Inferior parietal cortex (tissue), 1 donor: ENCODE measurements around the gene SPATS2.
"Not testable (repeated sequence)": the region's sequence is repeated elsewhere in the genome, so short reads cannot be mapped to it uniquely, and the experiment has no call there.

Source experiments
- DNase-seq: peaks from one replicate; pipeline ENCODE4 v3.0.0-alpha.2; 2016; ENCODE audit errors: extremely low spot score

Gene SPATS2

DNA sequence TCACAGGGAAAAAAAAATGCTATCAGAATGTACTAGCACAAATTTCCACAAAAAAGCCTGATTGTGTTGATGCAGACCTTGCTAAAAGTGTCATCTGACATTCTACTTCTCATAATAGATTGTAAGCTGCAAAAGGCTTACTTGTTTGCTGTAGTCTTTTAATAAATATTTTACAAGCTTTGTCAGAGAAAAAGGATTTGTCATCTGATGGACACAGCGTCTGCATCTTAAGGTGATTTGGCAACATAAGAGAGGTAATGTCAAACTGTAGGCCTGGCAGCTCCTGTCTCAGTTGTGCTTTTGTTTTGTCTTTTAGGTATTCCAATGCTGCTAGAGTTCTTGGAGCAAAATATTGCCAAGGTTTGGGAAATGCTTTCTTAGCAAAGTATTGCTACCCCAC lies 145.3 kb downstream of the SPATS2 start:
- no peak for DNase-seq

DNA sequence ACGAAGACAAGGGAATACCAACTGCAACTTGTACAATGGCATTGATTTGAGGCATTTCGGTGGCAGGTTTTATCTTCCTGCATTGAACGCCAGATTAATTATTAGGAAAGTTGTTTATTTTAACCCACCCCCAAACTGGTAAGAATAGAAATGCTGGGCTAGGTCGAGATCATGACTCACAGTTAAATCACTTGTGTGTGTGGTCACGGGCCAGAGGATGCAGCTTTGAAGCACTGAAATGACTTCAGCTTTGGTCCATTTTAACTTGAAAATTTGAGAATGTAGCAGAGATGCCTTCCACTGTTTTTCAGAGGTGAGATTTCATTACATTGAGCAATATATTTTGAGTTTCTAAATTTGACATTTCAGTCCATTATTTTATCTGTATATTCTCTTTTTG lies 148.0 kb downstream of the SPATS2 start:
- DNase-seq = no peak

DNA sequence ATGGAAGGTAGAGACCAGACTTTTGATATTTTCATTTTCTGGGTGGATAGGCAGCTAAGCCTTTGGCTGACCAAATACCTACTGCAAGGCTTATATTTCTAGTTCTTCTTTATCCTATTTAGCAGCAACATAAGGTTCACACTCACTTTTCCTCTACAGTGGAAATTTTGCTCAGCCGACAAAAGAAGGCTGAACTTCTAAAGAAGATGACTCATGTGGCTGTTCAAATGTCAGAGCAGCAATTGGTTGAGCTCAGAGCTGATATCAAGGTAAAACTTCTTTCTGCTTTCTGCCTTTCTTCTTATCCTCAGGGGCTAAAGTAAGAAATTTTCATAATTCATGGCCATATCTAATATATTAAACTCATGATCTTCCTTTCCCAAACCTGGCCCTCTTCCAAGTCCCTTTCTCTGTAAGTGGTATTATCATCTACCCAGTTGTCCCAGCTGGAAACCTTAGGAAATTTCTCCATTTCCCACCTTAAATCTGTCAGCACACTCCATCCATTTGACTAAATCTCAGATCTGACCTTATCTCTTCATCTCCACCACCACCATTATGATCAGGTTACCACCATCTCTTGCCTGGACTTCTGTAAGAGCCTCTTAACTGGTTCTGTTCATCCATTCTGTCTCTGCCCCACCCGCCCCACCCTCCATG lies 151.8 kb downstream of the SPATS2 start:
- DNase-seq = no peak

DNA sequence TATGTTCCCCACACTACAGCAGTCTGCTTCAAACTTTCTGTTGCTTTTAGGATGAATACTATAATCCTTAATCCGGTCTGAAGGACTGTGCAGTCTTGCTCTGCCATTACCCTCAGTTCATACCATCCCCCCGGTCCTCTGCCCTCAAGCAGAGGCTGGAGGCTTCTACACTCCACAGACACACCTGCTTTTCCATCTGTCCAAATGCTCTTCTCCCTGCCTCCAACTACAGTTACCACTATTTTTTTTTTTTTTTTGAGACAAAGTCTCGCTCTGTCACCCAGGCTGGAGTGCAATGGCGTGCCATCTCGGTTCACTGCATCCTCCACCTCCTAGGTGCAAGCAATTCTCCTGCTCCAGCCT lies 152.3 kb downstream of the SPATS2 start:
- no peak for DNase-seq

DNA sequence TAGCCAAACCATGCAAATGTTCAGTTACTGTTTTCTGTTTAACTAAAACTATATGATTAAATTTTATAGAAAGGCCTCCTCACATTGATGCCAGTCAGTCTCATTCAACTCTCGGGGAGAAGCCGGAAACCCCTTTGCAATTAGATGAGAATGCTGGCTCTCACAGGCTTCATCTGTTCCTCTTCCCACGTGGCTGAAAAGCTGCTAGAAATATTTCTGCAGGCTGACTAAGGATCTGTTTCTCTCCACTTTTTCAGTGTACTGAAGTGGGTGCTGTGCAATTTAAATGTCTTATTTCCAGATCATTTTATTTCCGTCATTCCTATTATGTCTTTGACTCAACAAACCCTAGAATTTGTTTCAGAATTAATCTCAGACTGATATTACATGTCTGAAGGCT lies 154.1 kb downstream of the SPATS2 start:
- no peak for DNase-seq

DNA sequence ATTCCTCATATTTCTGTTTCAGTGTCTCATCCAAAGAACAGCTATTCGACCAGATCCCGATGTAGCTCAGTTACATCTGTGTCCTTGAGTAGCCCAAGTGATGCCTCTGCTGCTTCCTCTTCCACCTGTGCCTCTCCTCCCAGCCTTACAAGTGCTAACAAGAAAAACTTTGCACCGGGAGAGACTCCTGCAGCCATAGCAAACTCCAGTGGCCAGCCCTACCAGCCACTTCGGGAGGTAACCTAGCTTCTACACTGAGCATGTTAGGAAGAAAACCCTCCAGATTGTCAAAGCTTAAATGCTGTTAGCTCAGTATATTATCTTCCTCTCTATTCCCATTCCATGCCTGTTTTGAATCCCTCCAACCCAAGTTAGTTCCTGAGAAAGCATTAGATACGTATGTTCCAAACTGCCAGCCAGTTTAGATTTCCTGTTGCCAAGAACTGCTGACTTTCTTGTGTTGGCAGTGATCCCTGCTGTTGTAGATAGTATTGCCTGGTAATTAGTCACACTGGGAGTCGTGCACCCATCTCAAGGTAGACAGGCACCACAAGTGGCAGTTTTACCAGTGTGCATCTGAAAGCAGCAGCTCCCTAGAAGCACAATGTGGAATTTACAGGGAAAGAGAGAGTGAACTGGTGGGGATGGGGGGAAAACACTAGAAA lies 157.5 kb downstream of the SPATS2 start:
- no peak for DNase-seq

DNA sequence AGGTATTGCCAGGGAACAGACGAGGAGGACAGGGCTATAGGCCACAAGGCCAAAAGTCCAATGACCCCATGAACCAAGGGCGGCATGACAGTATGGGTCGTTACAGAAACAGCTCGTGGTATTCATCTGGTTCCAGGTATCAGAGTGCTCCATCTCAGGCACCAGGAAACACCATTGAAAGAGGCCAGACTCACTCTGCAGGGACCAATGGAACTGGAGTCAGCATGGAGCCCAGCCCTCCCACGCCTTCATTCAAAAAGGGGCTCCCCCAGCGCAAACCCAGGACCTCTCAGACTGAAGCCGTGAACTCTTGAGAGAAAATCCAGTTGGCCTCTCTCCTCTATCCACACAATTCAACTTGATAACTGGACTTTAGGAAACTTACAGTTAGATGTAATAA lies 158.7 kb downstream of the SPATS2 start:
- DNase-seq = no peak

DNA sequence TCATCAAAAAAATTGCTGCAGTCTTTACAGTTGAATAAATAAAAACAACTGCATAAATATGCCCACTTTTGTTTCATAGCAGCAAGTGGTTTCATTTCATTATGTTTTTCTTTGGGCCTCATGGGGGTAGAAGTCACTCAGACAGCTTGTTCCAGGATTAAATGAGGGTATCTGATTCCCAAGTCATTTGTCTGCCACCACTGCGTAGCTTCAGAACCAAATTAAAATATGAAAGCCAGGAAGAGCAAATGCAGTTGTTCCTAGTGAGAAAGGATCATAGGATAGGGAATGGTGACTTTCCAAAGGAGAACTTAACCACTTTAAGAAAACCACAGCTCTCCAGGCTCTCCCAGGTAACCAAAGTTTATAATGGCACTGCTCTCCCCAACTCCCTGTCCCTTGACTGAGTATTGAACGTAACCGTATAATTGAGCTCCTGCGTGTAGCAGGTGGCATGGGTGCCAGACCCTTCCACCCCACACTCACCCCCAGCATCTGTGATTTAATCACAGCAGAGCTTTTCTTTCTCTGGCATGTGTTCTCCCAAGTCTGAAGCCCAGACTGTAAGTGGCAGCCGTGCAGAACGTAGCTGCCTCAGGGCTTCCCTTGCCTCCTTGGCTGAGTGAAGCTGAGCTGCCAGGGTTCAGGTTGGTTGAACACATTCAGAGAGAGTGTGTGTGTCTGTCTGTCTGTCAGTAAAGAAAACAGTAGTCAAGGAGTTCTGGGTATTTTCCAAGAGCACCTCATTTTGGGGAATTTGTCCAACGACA lies 160.3 kb downstream of the SPATS2 start:
- no peak for DNase-seq

DNA sequence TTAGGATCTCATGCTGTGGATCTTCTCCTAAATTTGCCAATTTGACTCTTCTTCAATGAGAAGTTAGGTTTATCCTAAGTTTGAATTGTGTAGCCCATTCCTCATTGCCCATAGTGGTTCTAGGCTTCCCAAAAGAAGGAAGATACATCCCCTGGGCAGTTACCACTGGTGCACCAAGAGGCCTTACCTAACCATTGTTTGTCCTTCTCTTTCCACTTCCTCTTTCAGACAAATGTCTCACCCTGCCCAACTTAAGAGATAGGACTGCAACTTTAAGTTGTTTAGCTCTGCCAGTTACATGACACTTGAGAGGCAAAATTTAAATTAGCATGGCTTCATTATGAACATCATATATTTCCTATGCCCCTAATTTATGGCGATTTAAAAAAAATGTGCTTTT lies 162.2 kb downstream of the SPATS2 start:
- no peak for DNase-seq

DNA sequence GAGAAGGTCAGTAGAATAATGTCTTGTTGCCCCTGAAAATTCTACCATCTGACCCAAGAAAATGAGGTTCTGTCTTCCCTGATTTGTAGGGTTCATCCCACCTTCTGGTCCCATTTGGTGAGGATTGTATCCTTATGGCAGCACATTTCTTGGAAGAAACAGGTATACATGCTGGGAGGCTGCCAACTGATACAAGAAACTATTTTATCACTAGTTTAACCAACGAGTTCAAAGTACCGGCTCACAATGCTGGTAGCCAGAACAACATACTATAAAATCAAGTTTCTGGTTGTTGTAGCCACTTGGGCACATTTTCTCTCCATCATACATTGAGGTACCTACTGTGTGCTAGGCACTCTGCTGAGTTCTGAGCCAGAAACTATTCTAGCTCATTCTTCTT lies 164.5 kb downstream of the SPATS2 start:
- no peak for DNase-seq

DNA sequence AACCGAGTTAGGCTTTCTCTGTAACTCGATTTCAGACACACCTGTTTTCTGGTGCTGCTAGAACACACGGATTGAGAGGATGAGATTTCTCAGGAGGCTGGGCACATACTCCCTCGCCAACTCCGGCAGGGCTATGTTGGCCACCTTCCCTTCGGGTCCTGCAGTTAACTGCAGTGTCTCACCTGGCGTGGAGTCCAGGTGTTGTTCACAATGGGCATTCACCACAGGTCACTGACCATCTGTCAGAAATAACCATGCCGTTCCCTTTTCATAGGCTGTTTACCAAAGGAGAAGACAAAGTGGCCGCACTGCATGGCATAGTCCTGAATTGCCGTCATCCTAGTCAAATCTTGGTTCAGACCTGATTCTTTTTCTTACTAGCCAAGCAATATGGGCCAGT lies 166.1 kb downstream of the SPATS2 start:
- DNase-seq = no peak

DNA sequence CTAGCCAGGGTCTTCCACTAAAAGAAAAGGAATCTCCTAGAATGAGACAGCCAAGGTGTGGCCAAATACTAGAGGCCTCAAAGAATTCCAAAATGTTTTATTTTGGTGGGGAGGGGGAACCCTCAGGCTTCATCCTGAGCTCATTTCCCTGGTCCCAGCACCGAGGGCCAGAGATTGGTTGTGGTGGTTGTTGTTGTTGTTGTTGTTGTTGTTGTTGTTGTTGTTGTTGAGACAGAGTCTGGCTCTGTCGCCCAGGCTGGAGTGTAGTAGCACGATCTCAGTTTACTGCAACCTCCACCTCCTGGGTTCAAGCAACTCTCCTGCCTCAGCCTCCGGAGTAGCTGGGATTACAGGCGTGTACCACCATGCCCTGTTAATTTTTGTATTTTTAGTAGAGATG lies 166.9 kb downstream of the SPATS2 start:
- not testable (repeated sequence) for DNase-seq

DNA sequence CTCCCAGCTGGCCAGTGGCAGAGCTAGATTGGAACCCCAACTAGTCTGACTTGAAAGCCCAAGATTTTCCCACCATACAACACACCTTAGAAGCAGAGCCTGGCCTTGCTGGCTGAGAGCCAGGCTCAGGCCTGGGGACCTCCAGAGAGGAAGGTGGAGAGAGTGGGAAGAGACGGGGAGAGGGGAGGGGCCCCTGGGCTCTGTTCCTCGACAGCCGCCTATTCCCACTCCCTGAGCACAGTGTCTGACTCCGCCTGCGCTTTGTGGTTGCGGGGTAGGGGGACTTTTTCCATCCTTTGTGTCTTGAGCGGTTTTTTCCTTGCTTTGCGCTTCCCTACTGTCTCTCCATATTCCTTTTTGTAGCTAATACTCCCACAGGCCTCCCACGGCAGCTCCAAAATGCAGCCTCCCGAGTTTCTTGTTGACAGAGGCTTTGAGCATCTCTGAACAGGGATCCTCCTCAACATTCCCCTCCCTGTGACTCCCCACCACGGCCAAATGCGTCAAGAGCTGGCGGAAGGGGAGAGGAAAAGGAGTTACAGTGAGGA lies 167.5 kb downstream of the SPATS2 start:
- no peak for DNase-seq

DNA sequence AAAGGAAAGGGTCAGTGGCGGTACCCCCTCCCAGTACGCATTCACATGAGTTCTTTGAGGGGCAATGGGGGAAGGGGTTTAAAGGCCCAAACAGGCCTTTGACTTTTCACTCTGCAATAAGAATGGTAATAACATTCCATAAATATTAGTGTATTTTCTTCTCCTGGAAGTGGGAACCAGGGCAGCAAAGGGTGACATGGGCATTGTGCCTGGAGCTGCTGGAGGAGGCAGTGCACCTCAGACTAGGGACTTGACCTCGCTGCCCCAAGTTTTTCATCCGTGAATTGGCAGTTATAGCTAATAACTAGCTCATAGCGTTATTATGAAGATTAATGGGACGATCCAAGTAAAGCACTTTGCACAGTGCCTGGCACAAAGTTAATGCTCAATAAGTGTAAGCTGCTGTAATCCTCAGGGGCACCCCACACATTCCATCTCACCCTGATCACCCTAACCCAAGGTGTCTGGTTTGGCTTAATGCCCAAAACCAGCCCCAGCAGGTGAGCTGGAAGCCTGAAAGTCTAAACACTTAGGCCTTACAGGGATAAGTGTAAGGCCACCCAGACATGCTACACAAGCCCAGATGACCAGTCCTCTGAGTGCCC lies 168.8 kb downstream of the SPATS2 start:
- DNase-seq = no peak

DNA sequence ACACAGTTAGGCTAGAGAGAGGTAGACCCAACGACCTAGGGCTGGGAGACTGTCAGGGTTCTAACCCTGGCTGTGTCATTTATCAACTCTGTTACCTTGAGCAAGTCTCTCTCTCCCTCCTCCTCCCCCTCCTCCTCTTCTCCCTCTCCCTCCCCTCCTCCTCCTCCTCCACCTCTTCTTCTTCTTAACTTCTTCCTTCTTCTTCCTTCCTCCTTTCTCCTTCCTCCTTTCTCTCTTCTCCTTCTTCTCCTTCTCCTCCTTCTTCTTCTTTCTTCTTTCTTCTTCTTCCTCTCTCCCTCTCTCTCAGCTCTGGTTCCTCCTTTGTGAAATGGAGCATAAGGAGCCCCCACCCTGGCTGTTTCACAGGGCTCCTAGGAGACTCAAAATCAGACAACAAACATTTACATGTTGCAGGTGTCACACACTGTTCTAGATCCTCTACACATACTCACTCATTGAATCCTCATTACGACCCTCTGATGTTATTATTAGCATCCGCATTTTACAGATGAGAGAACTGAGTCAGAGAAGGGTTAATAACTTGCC lies 169.3 kb downstream of the SPATS2 start:
- DNase-seq = no peak

DNA sequence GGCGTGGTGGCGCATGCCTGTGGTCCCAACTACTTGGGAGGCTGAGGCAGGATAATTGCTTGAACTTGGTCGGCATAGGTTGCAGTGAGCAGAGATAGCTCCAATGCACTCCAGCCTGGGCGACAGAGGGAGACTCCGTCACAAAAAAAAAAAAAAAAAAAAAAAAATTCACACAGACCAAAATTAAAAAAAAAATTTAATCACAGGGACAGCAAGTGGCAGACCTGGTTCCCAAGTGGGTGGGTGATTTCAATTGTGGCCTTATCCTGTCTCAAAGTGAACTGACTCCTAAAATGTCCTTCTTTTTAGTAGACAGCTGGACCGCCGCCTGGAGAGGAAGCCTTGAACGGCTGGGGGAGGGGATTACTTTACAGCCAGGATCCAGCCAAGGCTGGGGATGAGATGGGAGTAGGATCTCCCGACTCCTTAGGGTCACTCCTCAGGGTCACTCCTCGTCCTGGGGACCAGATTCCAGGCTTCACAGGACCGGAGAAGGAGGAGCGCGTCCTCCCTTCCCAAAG lies 170.0 kb downstream of the SPATS2 start:
- no peak for DNase-seq

DNA sequence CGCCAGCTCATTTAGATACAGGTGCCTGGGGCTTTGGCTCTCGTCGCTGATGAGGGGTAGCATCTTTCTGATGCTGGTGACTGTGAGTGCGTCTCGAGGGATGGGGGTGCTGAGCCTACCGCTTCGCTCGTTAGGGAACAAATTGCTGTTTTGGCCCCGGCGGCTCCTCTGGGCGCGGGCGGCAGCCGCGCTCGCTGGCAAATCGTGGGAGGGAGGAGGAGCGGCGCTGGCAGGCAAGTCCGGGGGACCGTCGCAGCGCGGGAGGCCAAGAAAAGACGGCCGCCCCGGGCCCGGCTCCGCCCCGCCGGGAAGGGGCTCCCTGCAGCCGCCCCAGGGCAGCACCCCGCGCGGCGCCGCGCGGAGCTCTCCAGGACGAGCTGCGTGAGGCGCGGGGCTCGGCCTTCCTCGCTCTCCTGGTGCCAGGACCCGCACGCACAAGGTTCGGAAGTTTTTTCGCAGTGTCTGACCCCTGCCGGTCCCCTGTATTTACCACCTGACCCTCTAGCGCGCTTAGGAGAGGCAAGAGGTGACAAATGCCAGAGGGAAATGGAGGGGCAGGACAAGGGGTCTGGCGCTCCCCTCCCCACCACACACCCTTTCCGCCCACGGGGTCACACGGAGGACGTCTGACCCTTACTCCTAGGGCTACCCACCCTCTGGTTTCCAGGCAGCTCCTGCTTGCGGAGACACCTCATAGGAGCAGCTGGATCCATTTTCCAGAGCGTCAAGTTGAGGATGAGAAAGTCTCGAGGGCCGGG lies 170.7 kb downstream of the SPATS2 start:
- DNase-seq = no peak

DNA sequence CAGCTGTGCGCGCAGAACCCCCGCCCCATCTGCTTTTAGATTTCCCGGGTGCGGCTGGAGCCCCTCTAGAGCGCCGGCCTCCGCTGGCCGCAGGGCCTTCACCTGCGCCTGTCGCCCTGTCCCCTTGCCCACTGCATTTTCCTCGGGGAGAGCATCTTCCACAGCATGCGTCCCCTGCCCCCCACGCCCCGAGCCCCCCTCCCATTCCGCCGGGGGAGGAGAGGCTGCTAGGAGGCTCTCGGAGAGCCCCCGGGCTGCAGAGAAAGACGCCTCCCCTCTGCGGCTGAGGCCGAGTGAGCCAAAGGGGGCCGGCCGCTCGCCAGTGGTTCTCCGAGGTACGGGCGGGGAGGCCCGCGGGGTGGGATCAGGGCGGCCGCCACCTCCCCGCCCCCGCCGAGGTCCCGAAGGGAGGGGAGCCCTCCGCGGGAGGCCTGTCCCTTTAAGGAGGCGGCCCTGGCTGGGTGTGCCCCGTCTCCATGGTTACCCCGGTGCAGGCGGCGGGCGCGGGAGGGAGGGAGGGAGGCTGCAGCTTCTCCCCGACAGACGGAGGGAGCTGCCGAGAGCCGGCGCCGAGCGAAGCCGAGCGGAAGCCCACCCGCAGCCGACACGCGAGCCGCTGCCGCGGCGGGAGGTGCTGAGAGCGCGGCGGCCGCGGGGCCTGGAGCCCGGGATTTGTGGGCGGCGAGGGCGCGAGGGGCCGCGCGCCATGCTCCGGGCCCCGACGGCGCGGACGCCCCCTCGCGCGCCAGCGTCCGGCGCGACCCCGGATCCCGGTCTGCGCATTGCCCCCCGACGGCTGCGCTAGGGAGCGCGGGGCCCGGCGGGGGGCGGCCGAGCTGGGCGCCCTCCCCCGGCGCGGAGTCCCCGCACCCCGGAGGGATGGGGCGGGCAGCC lies 171.5 kb downstream of the SPATS2 start, which contains the start of gene KCNH3:
TSS of gene KCNH3 (plus strand) at position 521 of the 894 bp plus-strand sequence. CDS start 387 bp downstream, outside the sequence.
- DNase-seq = no peak

DNA sequence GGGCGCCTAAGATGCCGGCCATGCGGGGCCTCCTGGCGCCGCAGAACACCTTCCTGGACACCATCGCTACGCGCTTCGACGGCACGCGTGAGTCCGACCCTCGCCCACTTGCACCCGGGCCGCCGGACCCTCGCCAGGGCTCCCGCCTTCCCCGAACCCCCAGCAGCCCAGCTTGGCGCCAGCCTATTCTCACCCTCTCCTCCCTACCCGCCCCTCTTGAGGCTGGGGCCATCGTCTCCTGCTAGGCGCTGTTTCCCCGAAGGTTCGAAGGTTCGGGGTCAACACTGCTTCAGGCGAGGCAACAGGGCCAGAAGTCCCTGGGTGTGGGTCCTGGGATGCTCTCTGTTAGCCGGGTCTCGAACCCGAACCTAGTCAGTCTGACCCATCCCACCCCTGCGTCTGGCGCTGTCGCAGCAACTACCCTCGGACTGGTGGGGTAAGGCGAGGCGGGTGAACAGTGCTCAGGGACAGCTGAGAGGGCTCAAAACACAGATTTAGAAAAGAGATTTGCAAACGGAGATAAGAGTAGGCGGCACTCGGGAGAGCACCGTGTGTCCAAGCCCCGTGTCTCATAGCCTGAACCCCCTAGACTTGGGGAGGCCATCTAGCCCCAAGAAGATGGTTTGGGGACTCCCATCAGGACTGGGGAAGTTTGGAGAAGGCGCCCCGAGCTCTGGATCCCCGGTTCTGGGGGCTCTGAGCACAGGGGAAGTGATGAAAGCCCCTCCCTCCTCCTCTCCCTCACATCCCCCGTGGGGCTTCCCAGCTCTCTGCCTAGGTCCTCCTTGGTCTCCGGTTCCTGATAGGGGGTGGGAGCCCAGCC lies 172.4 kb downstream of the SPATS2 start:
- no peak for DNase-seq
